CD14-positive monocyte (primary cell): Measurements from ENCODE around the gene ANTXRL. TPM values are rescaled to one million over a fixed set of nuclear protein-coding genes. Genes with fewer than 3 reads are reported as not detected.

Experiments used
- DNase-seq, 3 donors: peaks; one replicate each; pipeline ENCODE4 v3.0.0-alpha.2; 2011 to 2022
- H2AFZ ChIP-seq: 2 replicates; pipeline ENCODE4 v1.6.0; 2012; ENCODE audit warnings: mild to moderate bottlenecking, low read depth, low read length, inconsistent platforms; ENCODE audit not compliant: insufficient read depth, poor library complexity, severe bottlenecking
- H3K27ac ChIP-seq, 2 donors: 1 replicate in 1 of 2; 2 replicates in 1 of 2; pipeline ENCODE4 v1.5.1; 2012 to 2013; ENCODE audit warnings: low read length in 2 of 2, control low read depth in 1 of 2, inconsistent platforms in 1 of 2, low read depth in 1 of 2, mild to moderate bottlenecking in 1 of 2
- H3K27me3 ChIP-seq, 2 donors: one replicate each; pipeline versions ENCODE4 v1.6.0 to v1.6.1; 2011 to 2013; ENCODE audit warnings: low read length in 2 of 2; ENCODE audit not compliant: control insufficient read depth in 2 of 2, insufficient read depth in 2 of 2
- H3K36me3 ChIP-seq, 2 donors: replicated peaks in 1 of 2; 1 replicate in 1 of 2; 2 replicates in 1 of 2; pipeline versions ENCODE4 v1.5.1 to v1.6.1; 2012 to 2013; ENCODE audit warnings: low read length in 2 of 2, control low read depth in 1 of 2, inconsistent platforms in 1 of 2, mild to moderate bottlenecking in 1 of 2; ENCODE audit not compliant: insufficient read depth in 2 of 2, control insufficient read depth in 1 of 2
- H3K4me1 ChIP-seq, 2 donors: 1 replicate in 1 of 2; 2 replicates in 1 of 2; pipeline versions ENCODE4 v1.5.1 to v1.6.1; 2012 to 2013; ENCODE audit warnings: low read length in 2 of 2, control low read depth in 1 of 2, inconsistent platforms in 1 of 2, mild to moderate bottlenecking in 1 of 2, moderate library complexity in 1 of 2; ENCODE audit not compliant: insufficient read depth in 2 of 2, control insufficient read depth in 1 of 2
- H3K4me2 ChIP-seq: replicated peaks from 2 replicates; pipeline ENCODE3; 2012; ENCODE audit warnings: low read length, moderate library complexity, mild to moderate bottlenecking; ENCODE audit not compliant: poor library complexity, severe bottlenecking; ENCODE audit errors: extremely low read depth
- H3K4me3 ChIP-seq, 3 experiments: fragments of 200-600 bp in 1 of 3; sonication (generic) in 1 of 3; replicated peaks in 1 of 3; 1 replicate in 2 of 3; 2 replicates in 1 of 3; pipeline ENCODE4 v1.5.1; 2011 to 2013; ENCODE audit warnings: low read length in 3 of 3, mild to moderate bottlenecking in 3 of 3, control low read depth in 2 of 3, low read depth in 2 of 3, inconsistent platforms in 1 of 3, moderate library complexity in 1 of 3
- H3K79me2 ChIP-seq: 2 replicates; pipeline ENCODE4 v1.6.0; 2012; ENCODE audit warnings: mild to moderate bottlenecking, control low read depth, inconsistent platforms, low read length, moderate library complexity; ENCODE audit not compliant: insufficient read depth
- H3K9ac ChIP-seq: 2 replicates; pipeline ENCODE4 v1.6.0; 2017; ENCODE audit warnings: low read length, mild to moderate bottlenecking; ENCODE audit not compliant: insufficient read depth, poor library complexity, severe bottlenecking
- H3K9me3 ChIP-seq, 2 donors: replicated peaks in 1 of 2; 1 replicate in 1 of 2; 2 replicates in 1 of 2; pipeline versions ENCODE4 v1.5.1 to v1.6.1; 2012 to 2013; ENCODE audit warnings: low read length in 2 of 2, control low read depth in 1 of 2; ENCODE audit not compliant: control insufficient read depth in 1 of 2, insufficient read depth in 1 of 2
- H4K20me1 ChIP-seq: 2 replicates; pipeline ENCODE4 v1.6.0; 2012; ENCODE audit warnings: mild to moderate bottlenecking, low read length, control low read depth, moderate library complexity; ENCODE audit not compliant: insufficient read depth
- H3K27ac Mint-ChIP-seq, 7 donors: one replicate each; pipeline ENCODE4 v1.8.0; 2020; ENCODE audit warnings: mild to moderate bottlenecking in 7 of 7, mixed read lengths in 7 of 7, moderate library complexity in 6 of 7, inconsistent platforms in 2 of 7
- H3K27me3 Mint-ChIP-seq, 3 donors: one replicate each; pipeline ENCODE4 v1.8.0; 2021 to 2022; ENCODE audit warnings: low read depth in 3 of 3, mild to moderate bottlenecking in 3 of 3, mixed read lengths in 3 of 3, moderate library complexity in 3 of 3, inconsistent platforms in 1 of 3
- H3K36me3 Mint-ChIP-seq, 2 donors: one replicate each; pipeline ENCODE4 v1.8.0; 2020; ENCODE audit warnings: mixed read lengths in 2 of 2, inconsistent platforms in 1 of 2, mild to moderate bottlenecking in 1 of 2
- H3K4me1 Mint-ChIP-seq: one replicate; pipeline ENCODE4 v1.8.0; 2020; ENCODE audit warnings: mild to moderate bottlenecking, mixed read lengths
- H3K4me3 Mint-ChIP-seq, 2 donors: one replicate each; pipeline ENCODE4 v1.8.0; 2020; ENCODE audit warnings: mild to moderate bottlenecking in 2 of 2, mixed read lengths in 2 of 2, moderate library complexity in 1 of 2
- H3K9me3 Mint-ChIP-seq, 7 donors: one replicate each; pipeline ENCODE4 v1.8.0; 2020 to 2022; ENCODE audit warnings: mixed read lengths in 7 of 7, mild to moderate bottlenecking in 6 of 7, moderate library complexity in 6 of 7, inconsistent platforms in 2 of 7
- WGBS: methylation state at CpG from one replicate; pipeline ENCODE4 v1.1.5; 2013; ENCODE audit warnings: missing lambda C conversion rate; ENCODE audit not compliant: insufficient coverage; 5-methylcytosine and 5-hydroxymethylcytosine counted together
- intact Hi-C, 2 donors: fragments of 100-400 bp; cut with micrococcal nuclease; formaldehyde crosslinking; loops; one replicate each; pipeline versions ENCODE4 v1.15.0 to v1.15.1; 2023
- polyA plus RNA-seq, 3 donors: library from polyadenylated mRNA; depleted of rRNA in 1 of 3; unstranded in 2 of 3; stranded (reverse) in 1 of 3; fragments of 300-500 nt in 2 of 3; fragments of >200 nt in 1 of 3; fragmentation: Illumina TruSeq in 2 of 3; gene quantifications; 1 replicate in 2 of 3; 2 replicates in 1 of 3; pipeline ENCODE4 v1.2.3, GENCODE V29; 2012 to 2021
- TF ChIP-seq, protein P1 (sequence below): fragments of 200-600 bp; IDR thresholded peaks from one replicate; pipeline ENCODE4 v1.8.0; 2022; ENCODE audit warnings: antibody characterized with exemption, mild to moderate bottlenecking

Gene ANTXRL
- polyA plus RNA-seq, 3 donors: not detected

DNA sequence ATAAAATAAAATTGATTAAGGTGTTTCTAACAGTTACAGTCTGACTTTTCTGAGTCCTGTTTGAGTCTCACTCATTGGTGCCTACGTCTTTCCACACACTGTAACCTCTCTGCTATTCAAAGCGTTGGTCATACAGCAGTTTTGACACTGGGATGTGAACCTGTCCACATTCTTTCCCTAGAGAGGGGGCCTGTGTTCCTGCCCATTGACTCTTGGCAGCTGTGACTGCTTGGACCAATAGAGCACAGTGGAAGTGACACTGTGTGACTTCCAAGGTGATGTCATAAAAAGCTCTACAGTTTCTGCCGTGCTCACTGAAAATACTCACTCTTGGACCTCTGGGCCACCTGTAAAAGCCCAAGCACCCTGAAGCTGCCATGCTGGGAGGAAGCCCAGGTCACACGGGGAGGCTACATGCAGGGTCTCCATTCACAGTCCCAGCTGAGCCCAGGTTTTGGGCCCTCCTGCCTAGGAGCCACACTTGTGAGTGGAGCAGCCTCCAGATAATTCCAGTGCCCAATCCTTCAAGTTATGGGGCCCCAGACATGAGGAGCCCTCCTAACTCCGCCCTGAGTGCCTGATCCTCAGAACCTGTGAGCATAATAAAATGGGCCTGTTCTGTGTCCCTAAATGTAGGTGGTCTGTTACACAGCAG is 704 bp upstream of the ANTXRL start:
- Histone ChIP-seq H3K4me3 (no peak overlapping the region), H3K79me2 (no peaks in the 10 kb centered on the region), H3K27ac (no peak overlapping the region), H3K9me3 (no peaks in the 10 kb centered on the region), H3K9ac (no peak overlapping the region), H3K27me3 (peaks cover 12 to 20% of the 10 kb centered on the region in 2 donors), H4K20me1 (no peaks in the 10 kb centered on the region), H3K4me1 (peaks cover 54 to 61% of the 10 kb centered on the region in 2 donors), H2AFZ (no peak overlapping the region), H3K36me3 (no peaks in the 10 kb centered on the region), H3K4me2 (no peak overlapping the region)
- Mint-ChIP-seq H3K4me1 (peaks cover 51% of the 10 kb centered on the region), H3K36me3 (no peaks in the 10 kb centered on the region), H3K9me3 (peaks cover 0 to 6% (median 2%) of the 10 kb centered on the region in 7 donors), H3K27me3 (peaks cover 16 to 27% (median 22%) of the 10 kb centered on the region in 3 donors), H3K27ac (peak overlapping the region in 1 of 7 donors; percentile 53), H3K4me3 (no peak overlapping the region)
- TF ChIP-seq, protein P1, sequence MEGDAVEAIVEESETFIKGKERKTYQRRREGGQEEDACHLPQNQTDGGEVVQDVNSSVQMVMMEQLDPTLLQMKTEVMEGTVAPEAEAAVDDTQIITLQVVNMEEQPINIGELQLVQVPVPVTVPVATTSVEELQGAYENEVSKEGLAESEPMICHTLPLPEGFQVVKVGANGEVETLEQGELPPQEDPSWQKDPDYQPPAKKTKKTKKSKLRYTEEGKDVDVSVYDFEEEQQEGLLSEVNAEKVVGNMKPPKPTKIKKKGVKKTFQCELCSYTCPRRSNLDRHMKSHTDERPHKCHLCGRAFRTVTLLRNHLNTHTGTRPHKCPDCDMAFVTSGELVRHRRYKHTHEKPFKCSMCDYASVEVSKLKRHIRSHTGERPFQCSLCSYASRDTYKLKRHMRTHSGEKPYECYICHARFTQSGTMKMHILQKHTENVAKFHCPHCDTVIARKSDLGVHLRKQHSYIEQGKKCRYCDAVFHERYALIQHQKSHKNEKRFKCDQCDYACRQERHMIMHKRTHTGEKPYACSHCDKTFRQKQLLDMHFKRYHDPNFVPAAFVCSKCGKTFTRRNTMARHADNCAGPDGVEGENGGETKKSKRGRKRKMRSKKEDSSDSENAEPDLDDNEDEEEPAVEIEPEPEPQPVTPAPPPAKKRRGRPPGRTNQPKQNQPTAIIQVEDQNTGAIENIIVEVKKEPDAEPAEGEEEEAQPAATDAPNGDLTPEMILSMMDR: no peak
- intact Hi-C loops: no loop called here
- WGBS: 90% methylated on average over 4 of the region's 5 CpGs
- no peak for DNase-seq

DNA sequence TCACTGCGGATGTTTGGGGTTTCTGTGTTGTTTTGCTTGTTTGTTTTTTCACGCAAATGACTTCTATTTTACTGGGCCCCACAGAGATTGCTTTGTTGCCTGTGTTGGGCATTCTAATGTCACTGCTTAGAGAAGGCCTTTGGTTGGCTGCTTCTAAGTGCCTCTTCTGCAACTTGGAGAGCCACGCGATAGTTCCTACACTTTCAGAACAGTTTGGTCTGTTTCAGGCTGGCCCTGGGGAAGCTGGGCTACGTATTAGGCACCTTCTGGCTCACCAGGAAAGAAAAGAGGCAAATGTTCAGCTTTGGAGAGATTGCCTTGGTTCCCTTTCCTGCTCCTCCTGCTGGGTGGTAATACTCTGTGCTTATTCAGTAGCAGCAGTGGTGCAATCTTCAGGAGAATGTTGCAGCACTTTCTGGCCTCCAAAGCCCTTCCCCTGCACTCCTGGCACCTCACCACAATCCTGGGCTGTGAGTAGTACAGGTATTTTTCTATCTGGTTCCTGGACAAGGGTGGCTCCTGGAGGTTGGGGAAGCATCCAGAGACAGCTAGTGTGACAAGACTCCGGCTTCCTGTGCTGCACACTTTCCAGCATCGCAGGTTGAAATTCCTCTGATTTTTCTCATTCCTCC is 1.2 kb downstream of the ANTXRL start:
- intact Hi-C loops: no loop called here
- Histone ChIP-seq H3K36me3 (no peaks in the 10 kb centered on the region), H3K4me1 (peaks cover 49 to 52% of the 10 kb centered on the region in 2 donors), H2AFZ (no peak overlapping the region), H3K79me2 (no peaks in the 10 kb centered on the region), H4K20me1 (no peaks in the 10 kb centered on the region), H3K9ac (no peak overlapping the region), H3K27me3 (peaks cover 5 to 7% of the 10 kb centered on the region in 2 donors), H3K4me3 (no peak overlapping the region), H3K27ac (no peak overlapping the region), H3K9me3 (no peaks in the 10 kb centered on the region), H3K4me2 (no peak overlapping the region)
- no peaks in the 10 kb centered on the region for H3K36me3 Mint-ChIP-seq
- peaks cover 8 to 20% (median 14%) of the 10 kb centered on the region in 3 donors for H3K27me3 Mint-ChIP-seq
- TF ChIP-seq, protein P1: no peak
- DNase-seq: no peak
- no peak overlapping the region for H3K4me3 Mint-ChIP-seq
- peak overlapping the region in 1 of 7 donors; percentile 27 for H3K27ac Mint-ChIP-seq
- WGBS: 76% methylated on average over 6 of the region's 7 CpGs
- peaks cover 46% of the 10 kb centered on the region for H3K4me1 Mint-ChIP-seq
- peaks cover 0 to 4% (median 2%) of the 10 kb centered on the region in 7 donors for H3K9me3 Mint-ChIP-seq
